PC-3 (cell line): Measurements from ENCODE around the gene WDR48. TPM values are rescaled to one million over a fixed set of nuclear protein-coding genes. Genes with fewer than 3 reads are reported as not detected.

Source experiments
- ATAC-seq: fragments of 200-7000 bp; cut with Tn5 transposase; 2 replicates; pipeline ENCODE4 v1.9.1; 2020; ENCODE audit warnings: mild to moderate bottlenecking, moderate library complexity
- BruUV-seq: library from RNA; stranded (reverse); fragments of 400-500 nt; replicated peaks from 2 replicates; lab custom pipeline; 2021; lab: Mats Ljungman, UMichigan
- CTCF ChIA-PET: fragments of 300-600 bp; sonication (Branson Sonifier 250); formaldehyde crosslinking; loops from one replicate; lab custom pipeline; 2022; ENCODE audit warnings: antibody characterized with exemption; lab: Charles Lee
- POLR2A ChIA-PET: fragments of 300-600 bp; sonication (Branson Sonifier 250); formaldehyde crosslinking; loops from one replicate; lab custom pipeline; 2022; ENCODE audit warnings: antibody characterized with exemption; ENCODE audit not compliant: unreplicated experiment; lab: Charles Lee
- DNase-seq: peaks from one replicate; pipeline ENCODE4 v3.0.0-alpha.2; 2015
- H2AFZ ChIP-seq: fragments of 300-600 bp; sonication (generic); 2 replicates; pipeline ENCODE4 v1.6.0; 2016; ENCODE audit warnings: antibody characterized with exemption, low read length
- H3F3A ChIP-seq: fragments of 300-600 bp; sonication (generic); one replicate; pipeline ENCODE4 v1.6.0; 2017; ENCODE audit warnings: antibody characterized with exemption, low read length, control low read depth, mild to moderate bottlenecking; ENCODE audit not compliant: unreplicated experiment
- H3K27ac ChIP-seq: fragments of 300-600 bp; sonication (generic); 2 replicates; pipeline ENCODE4 v1.5.1; 2016; ENCODE audit warnings: mild to moderate bottlenecking, low read length
- H3K27me3 ChIP-seq: fragments of 300-600 bp; sonication (generic); 2 replicates; pipeline ENCODE4 v1.6.1; 2016; ENCODE audit warnings: low read length, mixed read lengths
- H3K36me3 ChIP-seq: fragments of 300-600 bp; sonication (generic); 2 replicates; pipeline ENCODE4 v1.6.1; 2016; ENCODE audit warnings: low read depth, mixed run types, low read length, mixed read lengths
- H3K4me1 ChIP-seq: fragments of 300-600 bp; sonication (generic); 2 replicates; pipeline ENCODE4 v1.5.1; 2016; ENCODE audit warnings: low read length; ENCODE audit not compliant: insufficient read depth
- H3K4me2 ChIP-seq: fragments of 300-600 bp; sonication (generic); 2 replicates; pipeline ENCODE4 v1.6.0; 2016; ENCODE audit warnings: low read length
- H3K4me3 ChIP-seq: fragments of 300-600 bp; sonication (generic); 2 replicates; pipeline ENCODE4 v1.5.1; 2016; ENCODE audit warnings: mild to moderate bottlenecking, low read length, mixed read lengths
- H3K79me2 ChIP-seq: fragments of 300-600 bp; sonication (generic); 2 replicates; pipeline ENCODE4 v1.6.1; 2017; ENCODE audit warnings: low read length, mixed read lengths
- H3K9ac ChIP-seq: fragments of 300-600 bp; sonication (generic); 2 replicates; pipeline ENCODE4 v1.6.0; 2016; ENCODE audit warnings: mild to moderate bottlenecking, low read length
- H3K9me2 ChIP-seq: fragments of 300-600 bp; sonication (generic); replicated peaks from 2 replicates; pipeline ENCODE4 v1.6.1; 2016; ENCODE audit warnings: mixed run types, low read length, mixed read lengths
- H3K9me3 ChIP-seq: fragments of 300-600 bp; sonication (generic); 2 replicates; pipeline ENCODE4 v1.6.1; 2016; ENCODE audit warnings: low read length, mixed read lengths
- H4K20me1 ChIP-seq: fragments of 300-600 bp; sonication (generic); 2 replicates; pipeline ENCODE4 v1.6.1; 2016; ENCODE audit warnings: low read length, mixed read lengths
- EZH2 ChIP-seq: fragments of 300-600 bp; sonication (generic); IDR thresholded peaks from one replicate; pipeline ENCODE4 v1.6.1; 2017; ENCODE audit warnings: antibody characterized with exemption, mild to moderate bottlenecking, low read length; ENCODE audit not compliant: unreplicated experiment
- EZH2phosphoT487 ChIP-seq: fragments of 300-600 bp; sonication (generic); IDR thresholded peaks from 2 replicates; pipeline ENCODE4 v1.6.1; 2018; ENCODE audit warnings: mild to moderate bottlenecking, antibody characterized with exemption, low read length, borderline replicate concordance
- intact Hi-C: fragments of 100-400 bp; cut with micrococcal nuclease; formaldehyde crosslinking; loops from 2 replicates; pipeline ENCODE4 v1.9.0; 2023
- total RNA-seq: library from RNA; depleted of rRNA; stranded (reverse); fragments of >200 nt; gene quantifications from 2 replicates; pipeline ENCODE4 v1.2.3, GENCODE V29; 2014
- TF ChIP-seq, protein P1 (sequence below): fragments of 300-600 bp; sonication (generic); conservative IDR thresholded peaks from 2 replicates; pipeline ENCODE4 v1.5.1; 2017; ENCODE audit warnings: antibody characterized with exemption, low read depth, mild to moderate bottlenecking, low read length

Gene WDR48
- total RNA-seq, 1 experiment from 2014 or later = 21.0 TPM

DNA sequence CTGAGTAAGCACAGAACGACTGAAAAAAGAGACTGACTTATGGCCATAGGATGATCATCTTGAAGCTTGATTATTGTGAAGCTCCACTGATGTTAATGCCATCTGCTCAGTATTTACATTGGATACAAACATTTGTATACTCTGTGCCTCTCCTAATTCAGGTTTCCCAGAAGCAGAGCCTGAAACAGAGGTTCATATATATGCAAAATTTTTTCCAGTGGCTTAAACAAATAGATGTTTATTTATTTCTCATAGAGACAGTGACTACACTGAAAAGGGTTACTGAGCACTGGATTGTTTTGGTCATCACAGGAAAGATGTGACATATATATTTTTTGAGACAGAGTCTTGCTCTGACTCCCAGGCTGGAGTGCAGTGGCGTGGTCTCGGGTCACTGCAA is 36.4 kb upstream of the WDR48 start:
- no peaks in the 10 kb centered on the region for H3K9me3 ChIP-seq
- H3K27ac ChIP-seq = no peak overlapping the region
- BruUV-seq = no TSS peak
- H4K20me1 ChIP-seq = no peaks in the 10 kb centered on the region
- intact Hi-C loops = no loop called here
- no peaks in the 10 kb centered on the region for H3K4me1 ChIP-seq
- H3K9ac ChIP-seq = no peak overlapping the region
- TF ChIP-seq, protein P1, sequence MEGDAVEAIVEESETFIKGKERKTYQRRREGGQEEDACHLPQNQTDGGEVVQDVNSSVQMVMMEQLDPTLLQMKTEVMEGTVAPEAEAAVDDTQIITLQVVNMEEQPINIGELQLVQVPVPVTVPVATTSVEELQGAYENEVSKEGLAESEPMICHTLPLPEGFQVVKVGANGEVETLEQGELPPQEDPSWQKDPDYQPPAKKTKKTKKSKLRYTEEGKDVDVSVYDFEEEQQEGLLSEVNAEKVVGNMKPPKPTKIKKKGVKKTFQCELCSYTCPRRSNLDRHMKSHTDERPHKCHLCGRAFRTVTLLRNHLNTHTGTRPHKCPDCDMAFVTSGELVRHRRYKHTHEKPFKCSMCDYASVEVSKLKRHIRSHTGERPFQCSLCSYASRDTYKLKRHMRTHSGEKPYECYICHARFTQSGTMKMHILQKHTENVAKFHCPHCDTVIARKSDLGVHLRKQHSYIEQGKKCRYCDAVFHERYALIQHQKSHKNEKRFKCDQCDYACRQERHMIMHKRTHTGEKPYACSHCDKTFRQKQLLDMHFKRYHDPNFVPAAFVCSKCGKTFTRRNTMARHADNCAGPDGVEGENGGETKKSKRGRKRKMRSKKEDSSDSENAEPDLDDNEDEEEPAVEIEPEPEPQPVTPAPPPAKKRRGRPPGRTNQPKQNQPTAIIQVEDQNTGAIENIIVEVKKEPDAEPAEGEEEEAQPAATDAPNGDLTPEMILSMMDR = no peak
- TF ChIP-seq EZH2phosphoT487 = no peak
- no peak for TF ChIP-seq EZH2
- H2AFZ ChIP-seq = no peak overlapping the region
- CTCF ChIA-PET = no interaction called here
- peaks cover 25% of the 10 kb centered on the region for H3K27me3 ChIP-seq
- H3K36me3 ChIP-seq = no peaks in the 10 kb centered on the region
- H3K4me2 ChIP-seq = no peak overlapping the region
- ATAC-seq = no peak
- no peaks in the 10 kb centered on the region for H3F3A ChIP-seq
- no peak for DNase-seq
- no peak overlapping the region for H3K4me3 ChIP-seq
- POLR2A ChIA-PET = no interaction called here
- H3K9me2 ChIP-seq = no peaks in the 10 kb centered on the region
- H3K79me2 ChIP-seq = no peaks in the 10 kb centered on the region

DNA sequence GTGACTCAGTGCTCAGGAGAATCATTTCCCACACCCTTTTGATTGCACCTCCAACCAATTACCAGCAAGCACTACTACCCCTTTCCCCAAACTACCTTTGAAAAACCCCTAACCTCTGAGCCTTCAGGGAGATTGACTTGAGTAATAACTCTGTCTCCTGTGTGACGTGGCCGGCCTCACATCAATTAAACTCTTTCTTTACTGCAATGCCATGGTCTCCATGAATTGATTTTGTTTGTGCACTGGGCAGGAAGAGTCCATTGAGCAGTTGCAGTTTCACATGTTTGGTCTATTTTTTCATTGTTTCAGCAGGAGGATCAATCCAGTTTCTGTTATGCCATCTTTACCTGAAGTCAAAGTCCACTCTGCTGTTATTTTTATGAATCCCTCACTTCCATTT is 32.5 kb upstream of the WDR48 start:
- Histone ChIP-seq H3K27ac (no peak overlapping the region), H3K4me2 (no peak overlapping the region), H4K20me1 (no peaks in the 10 kb centered on the region), H3K4me3 (no peak overlapping the region), H3K9ac (no peak overlapping the region), H3K36me3 (no peaks in the 10 kb centered on the region), H3F3A (no peaks in the 10 kb centered on the region), H3K27me3 (peaks cover 23% of the 10 kb centered on the region), H3K9me3 (no peaks in the 10 kb centered on the region), H3K4me1 (no peaks in the 10 kb centered on the region), H3K79me2 (no peaks in the 10 kb centered on the region), H2AFZ (no peak overlapping the region), H3K9me2 (no peaks in the 10 kb centered on the region)
- BruUV-seq = no TSS peak
- TF ChIP-seq EZH2 (no peak), EZH2phosphoT487 (no peak)
- TF ChIP-seq, protein P1 = no peak
- no peak for DNase-seq
- CTCF ChIA-PET = no interaction called here
- intact Hi-C loops = no loop called here
- POLR2A ChIA-PET = no interaction called here
- no peak for ATAC-seq

GRCh38 chr3:39021029-39021428 is 30.8 kb upstream of the WDR48 start:
- ChIA-PET CTCF (no interaction called here), POLR2A (no interaction called here)
- Histone ChIP-seq H3K4me2 (no peak overlapping the region), H3K79me2 (no peaks in the 10 kb centered on the region), H3K9me3 (no peaks in the 10 kb centered on the region), H3K4me3 (no peak overlapping the region), H3K36me3 (no peaks in the 10 kb centered on the region), H3K9ac (no peak overlapping the region), H2AFZ (no peak overlapping the region), H3K27me3 (peaks cover 23% of the 10 kb centered on the region), H3K4me1 (no peaks in the 10 kb centered on the region), H3K9me2 (no peaks in the 10 kb centered on the region), H4K20me1 (no peaks in the 10 kb centered on the region), H3F3A (no peaks in the 10 kb centered on the region), H3K27ac (no peak overlapping the region)
- intact Hi-C loops = no loop called here
- TF ChIP-seq EZH2 (no peak), EZH2phosphoT487 (no peak)
- TF ChIP-seq, protein P1 = no peak
- ATAC-seq (no peak), DNase-seq (no peak)
- BruUV-seq = no TSS peak
